Spleen (tissue), 11 donors: ENCODE results near the gene AGAP9. TPM values are rescaled to one million over a fixed set of nuclear protein-coding genes. Genes with fewer than 3 reads are reported as not detected.
"Not testable (repeated sequence)": the region's sequence is repeated elsewhere in the genome, so short reads cannot be mapped to it uniquely, and the experiment has no call there.

Source experiments
- DNase-seq: peaks from one replicate; pipeline ENCODE4 v3.0.0-alpha.2; 2020
- H3K27ac ChIP-seq, 8 donors: fragments of 200-600 bp; sonication (generic) in 7 of 8; 1 replicate in 4 of 8; 2 replicates in 4 of 8; pipeline versions ENCODE4 v1.5.0 to v1.8.0; 2016 to 2021; ENCODE audit warnings: inconsistent platforms in 4 of 8, mild to moderate bottlenecking in 4 of 8, moderate library complexity in 1 of 8
- H3K27me3 ChIP-seq, 7 donors: fragments of 200-600 bp; sonication (generic) in 6 of 7; replicated peaks in 1 of 7; 1 replicate in 4 of 7; 2 replicates in 3 of 7; pipeline versions ENCODE4 v1.5.0 to v1.8.0; 2016 to 2021; ENCODE audit warnings: inconsistent platforms in 3 of 7, mild to moderate bottlenecking in 1 of 7
- H3K36me3 ChIP-seq, 6 donors: fragments of 200-600 bp; sonication (generic) in 5 of 6; 1 replicate in 4 of 6; 2 replicates in 2 of 6; pipeline versions ENCODE4 v1.5.0 to v1.8.0; 2016 to 2021; ENCODE audit warnings: inconsistent platforms in 2 of 6
- H3K4me1 ChIP-seq, 6 donors: fragments of 200-600 bp; sonication (generic) in 5 of 6; 1 replicate in 3 of 6; 2 replicates in 3 of 6; pipeline versions ENCODE4 v1.5.0 to v1.8.0; 2016 to 2021; ENCODE audit warnings: inconsistent platforms in 3 of 6
- H3K4me3 ChIP-seq, 8 donors: fragments of 200-600 bp; sonication (generic) in 7 of 8; 1 replicate in 4 of 8; 2 replicates in 4 of 8; pipeline versions ENCODE4 v1.5.0 to v1.8.0; 2016 to 2021; ENCODE audit warnings: inconsistent platforms in 4 of 8, mild to moderate bottlenecking in 4 of 8, moderate library complexity in 2 of 8
- H3K9me3 ChIP-seq, 8 donors: fragments of 200-600 bp; sonication (generic) in 7 of 8; 1 replicate in 4 of 8; 2 replicates in 4 of 8; pipeline versions ENCODE4 v1.5.0 to v1.8.0; 2016 to 2021; ENCODE audit warnings: inconsistent platforms in 4 of 8
- POLR2A ChIP-seq, 3 donors: fragments of 450-650 bp; IDR thresholded peaks; one replicate each; pipeline ENCODE4 v1.5.1; 2017; ENCODE audit warnings: antibody characterized with exemption in 3 of 3, mild to moderate bottlenecking in 1 of 3
- POLR2AphosphoS5 ChIP-seq, 3 donors: sonication (generic); formaldehyde crosslinking; IDR thresholded peaks; one replicate each; pipeline ENCODE4 v1.5.1; 2017; ENCODE audit warnings: antibody characterized with exemption in 3 of 3
- WGBS, 5 donors: extraction: QIAGEN DNeasy Blood & Tissue Kit in 3 of 5; methylation state at CpG; one replicate each; pipeline versions ENCODE4 v1.1.5 to v1.1.7; 2013 to 2018; 5-methylcytosine and 5-hydroxymethylcytosine counted together
- intact Hi-C: fragments of 100-400 bp; cut with DNase I; formaldehyde crosslinking; loops from one replicate; pipeline ENCODE4 v1.15.0; 2023; ENCODE audit warnings: low total_unique reads
- polyA plus RNA-seq, 3 donors: library from polyadenylated mRNA; stranded (reverse); fragments of 200-250 nt; gene quantifications; one replicate each; pipeline ENCODE4 v1.2.1, GENCODE V29; 2013
- total RNA-seq, 7 donors: library from RNA; depleted of rRNA in 3 of 7; stranded (reverse); fragments of >200 nt in 3 of 7; fragmentation: NEBNext Ultra II Directional in 4 of 7; extraction: Animal tissue kit (Norgen Biotek cat#: 25700) in 4 of 7; gene quantifications; one replicate each; pipeline versions ENCODE4 v1.1.0 to v1.2.1, GENCODE V29; 2016 to 2021
- TF ChIP-seq, protein P1 (sequence below), 11 experiments: fragments of 200-600 bp in 7 of 11; fragments of 450-650 bp in 4 of 11; sonication (generic) in 4 of 11; IDR thresholded peaks in 8 of 11; conservative IDR thresholded peaks in 3 of 11; 1 replicate in 7 of 11; 2 replicates in 4 of 11; pipeline versions ENCODE4 v1.4.0 to v1.8.0; 2016 to 2021; ENCODE audit warnings: antibody characterized with exemption in 11 of 11, inconsistent platforms in 4 of 11, mild to moderate bottlenecking in 1 of 11
- donor health status: healthy with polysubstance abuse.
- donor health status: DM: no; HTN: no; CAD: no; lungs with moderate emphysema.
- donor health status: DM: no; HTN: no; CAD: no.
- donor health status: Bipolar disorder and iron deficiency.
- donor health status: healthy.
- donor health status: DM: no; HTN: no; CAD: no.
- donor health status: DM: yes; HTN: yes; CAD: no.

Gene AGAP9
- total and polyA plus RNA-seq, 10 donors: 4.2 to 19.8 (median 8.9) TPM

GRCh38 chr10:47461261-47461687 is 62.2 kb downstream of the AGAP9 start:
- DNase-seq, H3K9me3 ChIP-seq, H3K4me1 ChIP-seq, H3K27me3 ChIP-seq, H3K36me3 ChIP-seq, intact Hi-C loops, H3K27ac ChIP-seq: not testable (repeated sequence)
- TF ChIP-seq, protein P1, sequence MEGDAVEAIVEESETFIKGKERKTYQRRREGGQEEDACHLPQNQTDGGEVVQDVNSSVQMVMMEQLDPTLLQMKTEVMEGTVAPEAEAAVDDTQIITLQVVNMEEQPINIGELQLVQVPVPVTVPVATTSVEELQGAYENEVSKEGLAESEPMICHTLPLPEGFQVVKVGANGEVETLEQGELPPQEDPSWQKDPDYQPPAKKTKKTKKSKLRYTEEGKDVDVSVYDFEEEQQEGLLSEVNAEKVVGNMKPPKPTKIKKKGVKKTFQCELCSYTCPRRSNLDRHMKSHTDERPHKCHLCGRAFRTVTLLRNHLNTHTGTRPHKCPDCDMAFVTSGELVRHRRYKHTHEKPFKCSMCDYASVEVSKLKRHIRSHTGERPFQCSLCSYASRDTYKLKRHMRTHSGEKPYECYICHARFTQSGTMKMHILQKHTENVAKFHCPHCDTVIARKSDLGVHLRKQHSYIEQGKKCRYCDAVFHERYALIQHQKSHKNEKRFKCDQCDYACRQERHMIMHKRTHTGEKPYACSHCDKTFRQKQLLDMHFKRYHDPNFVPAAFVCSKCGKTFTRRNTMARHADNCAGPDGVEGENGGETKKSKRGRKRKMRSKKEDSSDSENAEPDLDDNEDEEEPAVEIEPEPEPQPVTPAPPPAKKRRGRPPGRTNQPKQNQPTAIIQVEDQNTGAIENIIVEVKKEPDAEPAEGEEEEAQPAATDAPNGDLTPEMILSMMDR (IDR thresholded peaks at IDR 0.05 in 8 of 11, conservative IDR thresholded peaks at IDR 0.05 in 3 of 11): peak in 2 of 11 experiments; percentile 12 to 20
- peak overlapping the region in 1 of 8 donors; percentile 30 for H3K4me3 ChIP-seq
- WGBS, 5 donors: 0 to 3% (median 2%) methylated on average over 2 to 30 of the region's 37 CpGs

GRCh38 chr10:47458466-47459154 is 64.8 kb downstream of the AGAP9 start:
- 70 to 90% (median 87%) methylated on average over 4 of the region's 4 CpGs for WGBS, 5 donors
- no peaks in the 10 kb centered on the region for H3K9me3 ChIP-seq
- no peak for DNase-seq
- no peaks in the 10 kb centered on the region for H3K4me1 ChIP-seq
- H3K36me3 ChIP-seq: no peaks in the 10 kb centered on the region
- H3K27me3 ChIP-seq: peaks cover 0 to 3% (median 0%) of the 10 kb centered on the region in 7 donors
- H3K27ac ChIP-seq: no peak overlapping the region
- TF ChIP-seq POLR2A (IDR thresholded peaks at IDR 0.05) (no peak), POLR2AphosphoS5 (IDR thresholded peaks at IDR 0.05) (no peak)
- TF ChIP-seq, protein P1 (IDR thresholded peaks at IDR 0.05 in 8 of 11, conservative IDR thresholded peaks at IDR 0.05 in 3 of 11): no peak
- no peak overlapping the region for H3K4me3 ChIP-seq
- intact Hi-C loops: no loop called here

- no peak for TF ChIP-seq POLR2AphosphoS5 (IDR thresholded peaks at IDR 0.05)
- intact Hi-C loops: no loop called here
- WGBS, 5 donors: 67 to 100% (median 82%) methylated on average over 1 of the region's 1 CpG
Observed at GRCh38 chr10:47457826-47458225, 65.6 kb downstream of the AGAP9 start.

DNA sequence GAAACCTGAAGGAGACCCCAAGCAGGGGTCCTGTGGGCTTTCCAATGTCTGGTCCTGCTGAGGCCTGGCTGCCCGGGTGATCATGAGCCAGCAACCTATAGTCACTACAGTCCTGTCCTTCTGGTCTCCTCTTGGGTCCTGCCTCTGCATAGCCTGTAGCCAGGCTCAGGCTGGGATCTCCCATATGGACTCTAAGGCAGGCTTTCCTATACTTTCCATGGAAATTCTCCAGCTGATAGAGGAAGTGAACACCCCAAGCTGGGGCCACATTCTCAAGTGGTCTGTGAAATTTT is 66.0 kb downstream of the AGAP9 start:
- no peak for DNase-seq
- WGBS, 5 donors: 80 to 100% (median 97%) methylated on average over 1 of the region's 1 CpG; no CpG with 5 or more reads in 1 of the 5 donors
- no peak overlapping the region for H3K27ac ChIP-seq
- H3K9me3 ChIP-seq: no peaks in the 10 kb centered on the region
- H3K4me3 ChIP-seq: no peak overlapping the region
- TF ChIP-seq POLR2A (IDR thresholded peaks at IDR 0.05) (no peak), POLR2AphosphoS5 (IDR thresholded peaks at IDR 0.05) (no peak)
- TF ChIP-seq, protein P1 (IDR thresholded peaks at IDR 0.05 in 8 of 11, conservative IDR thresholded peaks at IDR 0.05 in 3 of 11): no peak
- peaks cover 0 to 9% (median 0%) of the 10 kb centered on the region in 7 donors for H3K27me3 ChIP-seq
- H3K36me3 ChIP-seq: no peaks in the 10 kb centered on the region
- no peaks in the 10 kb centered on the region for H3K4me1 ChIP-seq
- intact Hi-C loops: no loop called here

More at GRCh38 chr10:47457826-47458225, 65.6 kb downstream of the AGAP9 start:
- Histone ChIP-seq H3K4me3 (no peak overlapping the region), H3K36me3 (no peaks in the 10 kb centered on the region), H3K27me3 (peaks cover 0 to 5% (median 0%) of the 10 kb centered on the region in 7 donors), H3K9me3 (no peaks in the 10 kb centered on the region), H3K4me1 (no peaks in the 10 kb centered on the region), H3K27ac (no peak overlapping the region)
- DNase-seq: no peak
